Measurements from ENCODE around the gene LRRC56.

The LRRC56 gene, protein sequence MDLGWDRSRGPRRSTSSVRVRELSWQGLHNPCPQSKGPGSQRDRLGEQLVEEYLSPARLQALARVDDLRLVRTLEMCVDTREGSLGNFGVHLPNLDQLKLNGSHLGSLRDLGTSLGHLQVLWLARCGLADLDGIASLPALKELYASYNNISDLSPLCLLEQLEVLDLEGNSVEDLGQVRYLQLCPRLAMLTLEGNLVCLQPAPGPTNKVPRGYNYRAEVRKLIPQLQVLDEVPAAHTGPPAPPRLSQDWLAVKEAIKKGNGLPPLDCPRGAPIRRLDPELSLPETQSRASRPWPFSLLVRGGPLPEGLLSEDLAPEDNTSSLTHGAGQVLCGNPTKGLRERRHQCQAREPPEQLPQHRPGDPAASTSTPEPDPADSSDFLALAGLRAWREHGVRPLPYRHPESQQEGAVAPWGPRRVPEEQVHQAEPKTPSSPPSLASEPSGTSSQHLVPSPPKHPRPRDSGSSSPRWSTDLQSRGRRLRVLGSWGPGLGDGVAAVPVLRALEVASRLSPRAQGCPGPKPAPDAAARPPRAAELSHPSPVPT

DNA sequence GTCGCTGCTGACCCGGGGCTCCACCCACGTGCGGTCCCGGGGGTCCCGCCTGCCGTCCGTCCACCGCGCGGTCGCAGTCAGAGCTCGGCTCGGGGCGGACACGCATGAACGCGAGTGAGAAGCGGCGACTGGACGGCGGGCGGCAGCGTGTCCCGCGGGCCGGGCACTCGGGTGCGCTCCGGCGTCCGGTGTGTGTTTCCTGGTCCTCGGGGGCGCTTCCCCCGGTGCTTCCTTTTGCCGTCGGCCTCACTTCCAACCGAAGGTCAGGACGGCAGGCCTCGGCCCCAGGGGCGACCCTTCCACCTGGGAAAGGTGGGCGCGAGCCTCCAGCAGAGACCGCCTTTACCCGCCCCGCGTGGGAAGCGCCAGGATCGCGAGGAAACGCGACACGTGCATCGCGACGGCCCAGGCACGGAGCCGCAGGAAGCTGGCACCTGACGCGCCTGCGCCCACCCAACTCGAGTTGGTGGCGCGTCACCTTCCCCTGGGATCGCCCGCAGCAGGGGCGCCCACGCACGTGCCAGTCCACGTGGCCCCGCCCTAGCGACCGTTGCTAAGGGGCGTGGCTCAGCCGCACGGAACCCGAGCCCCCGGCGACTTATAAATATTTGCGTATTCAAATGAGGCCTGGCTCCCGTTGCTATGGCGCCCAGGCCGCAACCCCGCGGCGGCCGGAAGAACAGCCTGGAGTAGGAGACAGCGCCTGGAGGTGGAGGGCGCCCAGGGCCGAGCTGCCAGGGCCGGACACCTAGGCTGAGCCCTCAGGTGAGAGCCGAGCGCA is at the start of gene LRRC56:
Gene LRRC56, plus strand, starts transcription at position 687 of the 781 bp plus-strand sequence. CDS start 3,158 bp downstream, outside the sequence.
- no peak for DNase-seq

DNA sequence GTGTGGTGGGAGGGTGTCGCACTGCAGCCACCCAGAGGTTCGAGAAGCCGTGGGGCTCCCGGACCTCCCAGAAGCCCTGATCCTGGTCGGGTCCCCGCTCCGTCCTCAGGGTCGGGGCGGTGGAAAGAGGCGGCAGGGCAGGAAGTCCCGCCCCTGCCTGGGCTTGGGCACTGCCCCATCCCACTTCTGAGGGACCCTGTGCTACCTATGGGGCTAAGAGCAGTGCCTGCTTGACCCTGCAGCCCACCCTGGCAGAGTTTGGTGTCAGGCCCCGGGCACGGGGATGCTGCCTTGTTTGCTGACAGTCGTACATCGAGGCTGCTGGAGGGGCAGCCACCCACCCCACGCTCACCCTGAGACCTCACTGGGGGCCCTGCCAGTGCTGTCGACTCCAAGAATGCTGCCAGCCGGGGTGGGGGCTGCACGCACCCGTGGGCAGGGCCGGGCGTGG is 49.7 kb upstream of the LRRC56 start:
- DNase-seq, result no peak

DNA sequence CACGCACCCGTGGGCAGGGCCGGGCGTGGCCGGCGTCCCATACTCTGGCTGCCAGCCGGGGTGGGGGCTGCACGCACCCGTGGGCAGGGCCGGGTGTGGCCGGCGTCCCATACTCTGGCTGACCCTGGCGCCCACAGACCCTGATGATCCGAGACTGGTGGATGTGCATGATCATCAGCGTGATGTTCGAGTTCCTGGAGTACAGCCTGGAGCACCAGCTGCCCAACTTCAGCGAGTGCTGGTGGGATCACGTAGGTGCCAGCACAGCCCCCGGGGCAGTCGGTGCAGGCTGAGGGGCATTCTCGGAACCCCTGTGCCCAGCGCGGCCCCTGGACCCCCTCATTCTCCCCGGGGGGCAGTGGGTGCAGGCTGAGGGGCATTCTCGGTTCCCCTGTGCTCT is 49.3 kb upstream of the LRRC56 start:
- DNase-seq, result no peak

DNA sequence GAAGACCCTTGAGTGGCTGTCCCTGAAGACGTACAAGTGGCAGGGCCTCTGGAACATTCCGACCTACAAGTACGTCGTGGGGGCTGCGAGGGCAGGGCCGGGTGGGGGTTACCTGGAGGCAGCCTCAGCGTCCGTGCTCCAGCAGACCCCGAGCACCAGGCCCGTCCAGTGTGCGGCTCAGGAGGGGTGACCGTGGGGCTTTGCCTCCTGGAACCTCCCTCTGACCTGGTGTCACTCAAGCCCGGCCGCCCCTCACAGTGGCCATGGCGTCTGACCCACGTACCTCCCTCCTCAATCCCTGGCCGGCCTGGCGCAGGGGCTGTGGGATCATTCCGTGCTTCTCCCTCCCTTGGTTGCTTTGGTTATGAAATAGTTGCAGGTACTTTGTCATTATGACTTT is 48.7 kb upstream of the LRRC56 start:
- no peak for DNase-seq

DNA sequence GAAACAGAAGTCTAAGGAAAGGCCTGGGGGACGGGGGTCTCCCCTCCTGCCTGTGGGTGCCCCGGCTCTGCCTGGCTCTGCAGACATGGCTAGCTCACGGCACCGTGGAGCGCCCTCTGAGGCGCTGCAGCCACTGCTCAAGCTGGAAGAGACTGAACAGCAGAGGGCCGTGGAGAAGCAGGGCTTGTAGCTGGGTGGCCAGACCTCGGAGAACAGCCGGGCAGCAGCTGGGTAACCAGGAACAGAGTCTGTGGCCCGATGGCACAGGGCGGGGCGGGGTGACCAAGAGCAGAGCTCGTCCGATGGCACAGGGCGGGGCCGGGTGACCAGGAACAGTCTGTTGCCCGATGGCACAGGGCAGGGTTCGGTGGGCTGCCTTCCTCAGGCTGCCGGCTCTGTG is 48.3 kb upstream of the LRRC56 start:
- no peak for DNase-seq

DNA sequence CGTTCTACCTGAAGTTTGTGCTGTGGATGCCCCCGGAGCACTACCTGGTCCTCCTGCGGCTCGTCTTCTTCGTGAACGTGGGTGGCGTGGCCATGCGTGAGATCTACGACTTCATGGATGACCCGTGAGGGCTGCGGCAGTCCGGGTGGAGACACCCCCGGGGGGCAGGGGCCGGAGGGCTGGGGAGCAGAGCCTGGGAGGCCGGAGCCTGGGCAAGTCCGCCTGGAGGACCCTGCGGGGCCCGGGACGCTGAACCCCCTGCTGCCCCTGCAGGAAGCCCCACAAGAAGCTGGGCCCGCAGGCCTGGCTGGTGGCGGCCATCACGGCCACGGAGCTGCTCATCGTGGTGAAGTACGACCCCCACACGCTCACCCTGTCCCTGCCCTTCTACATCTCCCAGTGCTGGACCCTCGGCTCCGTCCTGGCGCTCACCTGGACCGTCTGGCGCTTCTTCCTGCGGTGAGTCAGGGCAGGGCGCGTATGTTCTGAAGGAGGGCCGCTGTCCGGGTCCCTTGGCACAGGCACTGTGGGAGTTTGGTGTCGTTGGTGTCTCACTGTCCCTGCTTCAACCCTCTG is 47.6 kb upstream of the LRRC56 start:
- DNase-seq, result no peak

DNA sequence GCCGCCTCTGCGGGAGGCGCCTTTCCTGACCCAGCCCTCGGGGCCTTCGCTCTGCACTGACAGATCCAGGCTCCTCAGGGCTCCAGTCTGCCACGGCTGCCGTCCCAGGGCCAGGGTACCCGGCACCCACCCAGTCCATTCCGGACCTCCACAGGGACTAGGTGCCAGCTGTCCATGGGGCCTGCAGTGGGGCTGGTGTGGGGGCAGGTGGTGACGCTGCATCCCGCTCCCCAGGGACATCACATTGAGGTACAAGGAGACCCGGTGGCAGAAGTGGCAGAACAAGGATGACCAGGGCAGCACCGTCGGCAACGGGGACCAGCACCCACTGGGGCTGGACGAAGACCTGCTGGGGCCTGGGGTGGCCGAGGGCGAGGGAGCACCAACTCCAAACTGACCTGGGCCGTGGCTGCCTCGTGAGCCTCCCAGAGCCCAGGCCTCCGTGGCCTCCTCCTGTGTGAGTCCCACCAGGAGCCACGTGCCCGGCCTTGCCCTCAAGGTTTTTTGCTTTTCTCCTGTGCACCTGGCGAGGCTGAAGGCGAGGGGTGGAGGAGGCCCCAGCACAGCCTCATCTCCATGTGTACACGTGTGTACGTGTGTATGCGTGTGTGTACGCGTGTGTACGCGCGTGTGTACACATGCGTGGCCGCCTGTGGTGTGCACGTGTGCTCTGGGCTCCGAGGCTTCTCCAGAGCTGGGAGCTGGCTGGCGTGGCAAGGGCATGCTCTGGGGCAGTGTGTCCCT is 47.0 kb upstream of the LRRC56 start:
- no peak for DNase-seq

DNA sequence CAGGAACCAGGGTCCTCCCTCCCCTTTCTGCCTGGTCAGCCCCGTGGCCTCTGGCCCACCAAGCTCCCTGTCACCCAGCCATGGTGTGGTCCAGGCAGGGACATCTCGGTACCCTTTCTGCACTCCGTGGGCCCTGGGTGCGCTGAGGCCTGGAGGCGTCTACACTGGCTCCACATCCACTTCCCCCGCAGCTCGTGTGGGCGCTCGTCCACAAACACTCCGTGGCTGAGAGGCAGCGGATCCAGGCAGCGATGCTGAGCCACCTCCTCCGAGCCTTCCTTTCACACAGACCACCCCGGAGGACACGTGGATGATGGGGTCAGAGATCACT is 46.4 kb upstream of the LRRC56 start:
- no peak for DNase-seq

DNA sequence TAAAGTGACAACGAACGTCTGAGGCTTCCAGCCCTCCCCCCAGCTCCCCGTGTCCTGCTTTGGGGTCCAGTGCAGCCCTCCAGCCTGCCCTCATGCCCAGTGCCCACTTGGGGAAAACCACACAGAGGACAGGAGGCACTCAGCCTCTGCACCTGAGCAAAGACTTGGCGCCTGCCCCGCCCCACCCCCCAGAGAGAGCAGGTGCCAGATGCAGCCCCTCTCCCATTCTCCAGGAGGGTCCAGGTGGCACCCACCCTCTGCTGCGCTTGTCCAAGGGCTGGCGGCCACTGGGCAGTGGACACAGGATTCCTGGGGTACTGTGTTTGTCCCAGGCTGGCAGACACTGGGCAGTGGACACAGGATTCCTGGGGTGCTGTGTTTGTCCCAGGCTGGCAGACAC is 46.0 kb upstream of the LRRC56 start:
- no peak for DNase-seq

DNA sequence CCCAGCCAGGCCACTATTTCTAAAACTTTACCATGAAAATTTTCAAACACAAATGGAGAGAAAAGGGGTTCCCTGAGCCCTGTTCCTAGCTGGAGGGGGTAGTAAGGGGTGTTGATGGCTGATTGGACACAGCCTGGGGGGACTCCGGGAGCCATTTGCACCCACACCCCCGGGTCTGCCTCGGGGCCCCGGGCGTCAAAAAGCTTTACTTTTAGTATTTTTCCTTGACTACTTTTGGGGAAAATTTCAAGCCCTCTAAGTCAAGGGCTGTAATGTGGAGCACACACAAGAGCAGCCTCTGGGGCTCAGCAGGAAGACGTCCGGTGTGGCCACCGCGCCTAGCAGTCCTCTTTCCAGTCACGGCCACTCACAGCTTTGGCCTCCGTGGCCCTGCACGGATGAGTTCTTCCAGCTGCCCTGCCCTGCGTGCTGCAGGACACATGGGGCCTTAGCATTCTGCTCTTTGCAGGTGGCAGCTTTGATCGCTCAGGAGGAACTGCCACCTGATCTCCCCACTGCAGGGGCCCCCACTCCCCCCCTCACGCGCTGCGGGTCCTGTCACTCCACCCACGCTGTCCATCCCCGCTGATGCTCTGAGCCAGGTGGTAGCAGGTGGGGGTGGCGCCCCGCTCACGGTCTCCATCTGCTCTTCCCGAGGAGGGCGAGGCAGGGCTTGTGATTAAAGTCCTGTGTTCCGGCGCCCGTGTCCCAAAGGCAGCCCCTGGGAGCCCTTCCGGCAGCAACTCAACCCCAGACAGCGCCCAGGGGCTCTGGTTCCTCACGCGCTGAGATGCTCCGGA is 44.7 kb upstream of the LRRC56 start:
- no peak for DNase-seq

DNA sequence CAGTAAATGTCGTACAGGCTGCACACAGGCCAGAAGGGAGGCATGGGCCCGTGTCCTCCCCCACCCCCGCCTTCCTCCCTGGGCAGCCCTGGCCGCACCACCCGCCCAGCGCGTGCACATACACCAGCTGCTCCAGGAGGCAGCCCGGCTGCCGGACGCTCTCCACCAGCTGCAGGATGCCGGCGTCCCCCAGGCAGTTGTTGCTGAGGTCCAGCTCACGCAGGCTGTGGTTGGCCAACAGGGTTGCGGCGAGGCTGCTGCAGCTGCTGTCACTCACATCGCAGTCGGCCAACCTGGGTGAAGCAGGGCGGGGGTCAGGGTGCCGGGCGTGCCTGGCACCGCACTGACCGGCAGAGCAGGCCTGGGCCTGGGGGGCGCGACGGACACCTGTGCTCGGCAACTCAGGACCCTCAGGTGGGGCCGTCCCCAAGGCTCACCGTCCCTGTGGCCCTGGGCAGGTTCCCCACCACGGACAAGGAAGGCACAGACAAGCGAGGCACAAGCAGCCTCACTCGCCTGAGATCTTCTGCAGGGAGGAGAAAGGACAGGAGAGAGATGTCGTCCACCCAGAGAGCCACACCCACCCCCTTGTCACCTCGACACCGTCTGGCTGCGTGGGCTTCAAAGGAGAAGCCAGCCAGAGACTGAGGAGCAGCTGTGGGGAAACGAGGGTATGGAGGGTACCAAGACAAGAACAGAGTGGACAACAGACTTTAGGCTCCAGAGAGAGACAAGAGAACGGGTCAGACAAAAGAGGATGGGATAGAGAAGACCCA is 42.4 kb upstream of the LRRC56 start:
- peak; percentile 80 for DNase-seq

DNA sequence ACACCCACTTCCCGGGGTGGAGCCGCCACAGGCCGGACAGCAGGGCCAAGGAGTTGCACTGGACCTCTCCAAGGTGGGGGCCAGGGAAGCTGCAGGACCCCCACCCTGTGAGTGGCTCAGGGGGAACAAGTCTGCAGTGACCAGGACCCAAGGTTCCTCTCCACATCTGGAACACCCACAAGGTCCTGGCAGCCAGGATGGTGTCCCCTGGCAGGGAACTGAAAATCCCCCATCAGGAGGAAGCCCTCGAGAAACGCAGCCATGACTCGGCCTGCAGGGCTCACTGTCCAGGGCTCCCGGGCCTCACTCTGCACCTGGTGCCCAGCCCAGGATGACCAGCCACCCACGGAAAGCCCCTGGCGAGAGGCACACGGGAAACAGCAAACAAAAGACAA is 41.8 kb upstream of the LRRC56 start:
- no peak for DNase-seq

DNA sequence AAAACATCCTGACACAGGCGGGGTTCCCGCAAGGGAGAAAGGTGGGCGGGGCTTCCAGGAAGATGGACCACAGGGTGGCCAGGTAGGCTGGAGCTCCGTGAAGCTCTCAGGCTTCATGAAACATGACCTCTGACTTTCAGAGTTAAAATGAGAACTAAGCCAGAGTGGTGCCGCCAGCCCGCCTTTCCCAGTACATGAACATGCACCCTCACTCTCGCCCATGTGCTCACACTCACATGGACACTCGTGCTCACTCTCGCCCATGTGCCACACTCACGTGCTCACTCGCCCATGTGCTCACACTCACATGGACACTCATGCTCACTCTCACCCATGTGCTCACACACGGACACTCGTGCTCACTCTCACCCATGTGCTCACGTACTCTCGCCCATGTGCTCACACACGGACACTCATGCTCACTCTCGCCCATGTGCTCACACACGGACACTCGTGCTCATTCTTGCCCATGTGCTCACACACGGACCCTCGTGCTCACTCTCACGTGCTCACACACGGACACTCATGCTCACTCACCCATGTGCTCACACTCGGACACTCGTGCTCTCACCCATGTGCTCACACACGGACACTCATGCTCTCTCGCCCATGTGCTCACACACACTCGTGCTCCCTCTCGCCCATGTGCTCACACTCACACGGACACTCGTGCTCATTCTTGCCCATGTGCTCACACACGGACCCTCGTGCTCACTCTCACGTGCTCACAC is 40.3 kb upstream of the LRRC56 start:
- DNase-seq, result no peak

DNA sequence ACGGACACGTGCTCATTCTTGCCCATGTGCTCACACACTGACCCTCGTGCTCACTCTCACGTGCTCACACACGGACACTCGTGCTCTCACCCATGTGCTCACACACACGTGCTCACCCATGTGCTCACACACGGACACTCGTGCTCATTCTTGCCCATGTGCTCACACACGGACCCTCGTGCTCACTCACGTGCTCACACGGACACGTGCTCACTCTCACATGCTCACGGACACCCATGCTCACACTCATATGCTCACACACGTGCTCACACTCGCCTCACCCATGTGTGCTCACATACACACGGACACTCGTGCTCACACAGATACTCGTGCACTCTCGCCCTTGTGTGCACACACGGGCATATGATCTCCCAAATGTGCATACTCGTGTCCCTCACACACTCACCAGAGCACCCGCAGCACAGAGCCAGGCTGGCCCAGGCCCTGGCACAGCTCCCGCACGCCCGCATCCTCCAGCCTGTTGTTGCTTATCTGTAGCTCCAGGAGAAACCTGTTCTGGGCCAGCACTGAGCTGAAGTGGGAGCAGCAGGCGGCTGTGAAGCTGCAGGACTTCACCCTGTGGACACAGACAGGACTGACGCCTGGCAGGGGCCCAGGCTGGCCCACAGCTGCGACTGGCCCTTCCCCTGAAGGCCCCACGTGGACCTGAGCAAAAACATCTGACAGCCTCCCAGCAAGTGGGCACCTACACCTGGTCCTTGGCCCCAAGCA is 39.6 kb upstream of the LRRC56 start:
- DNase-seq, result no peak

DNA sequence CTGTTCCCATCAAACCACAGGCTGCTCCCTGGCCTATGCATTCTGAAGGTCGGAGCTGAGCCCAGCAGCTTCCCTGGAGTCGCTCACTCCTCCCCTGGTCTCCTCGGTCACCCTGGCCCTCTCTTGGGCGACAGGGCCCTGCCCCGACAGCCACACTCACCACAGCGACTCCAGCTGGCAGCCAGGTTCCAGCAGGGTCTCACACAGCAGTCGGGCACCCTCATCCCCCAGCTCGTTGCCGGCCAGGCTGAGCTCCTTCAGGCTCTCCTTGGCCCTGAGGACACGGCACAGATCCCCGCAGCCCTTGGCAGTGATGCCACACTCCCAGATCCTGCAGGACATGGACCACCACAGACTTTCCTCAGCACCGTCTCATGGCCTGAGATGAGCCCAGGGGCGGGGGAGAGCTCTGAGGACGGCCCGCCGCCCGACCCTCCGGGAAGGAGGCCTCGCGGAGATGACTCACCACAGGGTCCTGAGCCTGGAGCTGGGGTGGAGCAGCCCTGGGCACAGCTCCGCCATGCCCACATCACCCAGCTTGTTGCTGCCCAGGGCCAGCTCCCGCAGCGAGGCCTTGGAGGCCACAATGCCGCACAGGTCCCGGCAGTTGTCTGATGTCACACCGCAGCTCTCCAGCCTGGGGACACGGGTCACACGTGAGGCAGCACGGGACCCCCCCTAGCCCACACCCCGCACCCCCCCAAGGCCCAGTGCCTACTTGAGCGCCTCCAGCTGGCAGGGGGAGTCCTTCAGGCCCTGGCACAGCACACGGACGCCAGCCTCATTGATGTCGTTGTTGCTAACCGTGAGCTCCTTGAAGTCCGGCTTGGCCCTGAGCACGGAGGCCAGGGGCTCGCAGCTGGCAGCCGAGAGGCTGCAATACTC is 38.8 kb upstream of the LRRC56 start:
- DNase-seq, result no peak

DNA sequence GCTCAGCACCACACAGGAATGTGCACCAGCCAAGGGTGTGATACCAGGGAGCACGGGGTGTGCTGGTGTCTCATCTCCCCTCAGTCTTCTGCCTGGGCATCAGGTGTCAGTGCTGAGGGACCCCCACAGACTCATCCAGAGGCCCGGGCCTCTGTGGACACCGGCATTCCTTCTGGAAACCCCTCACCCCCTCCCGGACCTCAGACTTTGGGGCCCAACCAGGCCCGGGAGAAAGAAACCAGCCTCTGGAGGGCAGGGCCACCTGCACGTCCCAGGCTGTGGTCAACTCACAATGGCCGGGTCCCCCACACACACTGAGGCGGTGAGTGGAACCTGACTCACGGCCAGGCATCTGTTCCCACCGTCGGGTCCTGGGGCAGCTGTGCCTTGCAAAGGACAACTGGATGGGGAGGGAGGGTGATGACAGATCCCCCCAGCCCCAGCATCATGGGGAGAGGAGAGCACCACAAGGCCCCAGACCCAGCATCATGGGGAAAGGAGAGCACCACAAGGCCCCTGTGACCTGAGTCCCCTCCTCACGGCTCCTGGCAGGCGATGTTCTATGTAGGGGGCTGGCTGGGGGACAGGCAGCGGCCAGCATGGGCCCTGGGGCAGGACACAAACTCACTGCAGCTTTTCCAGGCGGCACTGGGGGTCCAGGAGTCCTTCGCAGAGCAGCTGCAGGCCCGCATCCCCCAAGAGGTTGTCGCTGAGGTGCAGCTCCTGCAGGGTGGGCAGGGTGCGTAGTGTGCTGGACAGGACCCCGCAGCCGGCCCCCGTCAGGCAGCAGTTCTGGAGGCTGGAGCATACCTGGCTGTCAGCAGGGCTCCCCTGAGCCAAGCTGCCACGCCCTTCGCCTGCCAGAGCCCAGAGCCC is 37.9 kb upstream of the LRRC56 start:
- no peak for DNase-seq

DNA sequence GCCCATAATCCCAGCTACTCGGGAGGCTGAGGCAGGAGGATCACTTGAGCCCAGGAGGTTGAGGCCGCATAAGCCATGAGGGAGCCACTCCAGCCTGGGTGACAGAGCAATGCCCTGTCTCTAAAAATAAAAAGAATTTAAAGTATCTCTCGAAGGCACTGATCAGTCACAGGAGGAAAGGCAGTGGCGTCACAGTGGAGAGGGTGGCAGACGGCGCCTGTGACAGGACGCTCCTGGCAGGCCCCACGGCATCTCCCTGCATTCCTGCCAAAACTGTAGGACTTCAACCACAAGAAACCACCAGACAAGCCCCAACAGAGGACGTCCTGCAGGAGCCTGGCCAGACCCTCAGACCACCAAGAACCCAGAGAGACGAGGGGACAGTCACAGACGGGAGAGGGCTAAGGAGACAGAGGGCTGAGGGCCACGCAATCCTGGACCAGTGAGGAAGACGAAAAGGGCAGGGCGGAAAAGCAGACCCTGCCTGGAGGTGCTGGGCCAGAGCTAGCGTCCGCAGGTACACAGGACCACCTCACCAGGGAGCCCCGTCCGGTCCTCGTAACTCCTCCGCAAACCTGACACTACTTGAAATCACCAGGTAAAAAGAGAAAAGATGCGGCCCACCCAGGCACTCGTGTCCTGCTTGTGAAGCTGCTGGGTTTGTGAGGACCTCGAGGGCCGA is 36.2 kb upstream of the LRRC56 start:
- DNase-seq, result no peak

Measured in midbrain (tissue), 1 donor.